HG02852 (cell line): ENCODE measurements around the gene TMEM41B.
A peak's percentile ranks its signal among the peaks of the same experiment; 100 is the strongest.

ENCODE experiments used
- ATAC-seq: cut with Tn5 transposase; IDR thresholded peaks from one replicate; pipeline ENCODE4 v1.9.1; 2021; ENCODE audit warnings: mild to moderate bottlenecking, moderate library complexity; ENCODE audit not compliant: unreplicated experiment

The TMEM41B gene

DNA sequence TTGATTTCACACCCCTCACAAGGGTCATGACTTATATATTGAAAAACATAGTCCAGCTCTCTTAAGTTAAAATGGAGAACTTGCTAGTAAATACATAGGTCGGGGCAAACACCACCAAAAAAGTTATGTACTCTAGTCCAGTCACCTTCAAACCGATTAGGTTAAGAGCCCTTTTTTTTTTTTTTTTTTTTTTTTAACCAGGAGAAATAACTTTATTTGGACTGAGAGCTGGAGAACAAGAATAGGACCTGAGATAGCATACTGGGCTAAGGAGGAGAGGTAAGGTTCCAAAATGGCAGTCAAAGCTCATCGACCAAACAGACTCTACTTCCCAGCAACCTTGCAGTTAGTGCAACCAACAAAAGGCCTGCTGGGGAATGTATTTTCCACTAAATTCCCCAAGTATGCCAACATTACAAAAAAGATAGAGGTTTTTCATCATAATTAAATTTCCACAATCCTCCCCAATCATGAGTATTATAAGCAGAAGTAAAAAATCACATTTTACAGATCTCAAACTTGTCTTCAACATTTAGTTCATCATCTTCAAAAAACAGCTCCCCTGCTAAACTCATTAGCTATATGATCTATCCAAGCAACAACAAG, 3.8 kb downstream of the TMEM41B start:
- no peak for ATAC-seq

GRCh38 chr11:9304178-9304577, 10.2 kb downstream of the TMEM41B start:
- ATAC-seq: no peak

DNA sequence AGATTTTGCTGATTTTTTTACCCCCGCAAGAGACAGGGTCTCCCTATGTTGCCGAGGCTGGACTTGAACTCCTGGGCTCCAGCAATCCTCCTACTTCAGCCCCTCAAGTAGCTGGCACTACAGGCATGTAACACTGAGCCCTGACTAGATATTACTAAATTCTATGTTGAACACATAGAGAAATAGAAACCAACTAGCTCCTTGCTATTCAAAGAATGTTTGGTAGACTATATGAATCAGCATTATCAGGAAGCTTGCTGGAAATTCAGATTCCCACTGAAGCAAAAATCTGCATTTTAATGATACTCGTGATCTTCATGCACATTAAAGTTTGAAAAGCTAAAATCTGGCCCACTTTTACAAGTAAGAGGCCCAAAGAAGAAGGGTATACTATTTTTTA, 11.9 kb downstream of the TMEM41B start:
- no peak for ATAC-seq

GRCh38 chr11:9301720-9302119, 12.7 kb downstream of the TMEM41B start:
- ATAC-seq: no peak

DNA sequence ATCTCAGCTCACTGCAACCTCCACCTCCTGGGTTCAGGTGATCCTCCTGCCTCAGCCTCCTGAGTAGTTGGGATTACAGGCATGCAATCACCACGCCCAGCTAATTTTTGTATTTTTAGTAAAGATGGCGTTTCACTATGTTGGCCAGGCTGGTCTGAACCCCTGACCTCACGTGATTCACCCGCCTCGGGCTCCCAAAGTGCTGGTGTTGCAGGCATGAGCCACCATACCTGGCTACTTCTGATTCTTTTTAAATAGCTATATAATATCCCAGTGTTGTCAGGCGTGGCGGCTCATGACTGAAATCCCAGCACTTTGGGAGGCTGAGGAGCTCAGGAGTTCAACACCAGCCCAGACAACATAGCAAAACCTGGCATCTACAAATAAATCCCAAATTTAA, 20.7 kb downstream of the TMEM41B start:
- ATAC-seq: no peak

- no peak for ATAC-seq
Measured at GRCh38 chr11:9285850-9286587, 28.4 kb downstream of the TMEM41B start.

DNA sequence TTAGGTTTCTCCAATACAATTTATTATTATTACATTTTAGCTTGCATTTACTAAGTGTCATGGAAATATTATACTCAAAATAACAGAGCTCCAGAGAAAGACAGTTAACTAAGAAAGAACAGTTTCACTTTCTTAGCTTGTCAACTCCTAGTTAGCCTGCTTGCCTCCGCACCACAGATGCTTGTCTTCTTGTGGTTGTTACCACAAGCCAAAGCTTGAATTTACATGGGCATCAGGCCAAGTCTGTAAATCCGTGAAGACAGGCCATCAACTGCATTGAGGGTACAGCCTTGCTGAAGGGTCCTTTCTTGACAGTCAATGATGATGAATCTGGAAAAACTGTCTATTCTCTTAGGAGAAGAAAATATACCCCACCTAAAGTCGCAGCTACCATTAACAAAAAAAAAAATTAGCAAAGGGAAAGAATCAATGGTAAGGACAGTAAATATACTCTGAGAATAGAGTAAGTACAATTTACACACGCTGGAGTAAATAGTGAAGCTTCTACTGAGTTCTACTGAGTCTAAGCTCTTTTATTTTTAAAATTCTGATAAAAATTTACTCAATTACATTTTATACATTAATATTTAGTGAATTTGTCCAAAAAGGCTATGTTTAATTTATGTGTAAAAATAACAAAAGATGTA, 33.6 kb downstream of the TMEM41B start:
- peak; percentile 95 for ATAC-seq

- no peak for ATAC-seq
Measured at GRCh38 chr11:9277176-9277575, 37.2 kb downstream of the TMEM41B start.

GRCh38 chr11:9276571-9276970, 37.8 kb downstream of the TMEM41B start:
- no peak for ATAC-seq

DNA sequence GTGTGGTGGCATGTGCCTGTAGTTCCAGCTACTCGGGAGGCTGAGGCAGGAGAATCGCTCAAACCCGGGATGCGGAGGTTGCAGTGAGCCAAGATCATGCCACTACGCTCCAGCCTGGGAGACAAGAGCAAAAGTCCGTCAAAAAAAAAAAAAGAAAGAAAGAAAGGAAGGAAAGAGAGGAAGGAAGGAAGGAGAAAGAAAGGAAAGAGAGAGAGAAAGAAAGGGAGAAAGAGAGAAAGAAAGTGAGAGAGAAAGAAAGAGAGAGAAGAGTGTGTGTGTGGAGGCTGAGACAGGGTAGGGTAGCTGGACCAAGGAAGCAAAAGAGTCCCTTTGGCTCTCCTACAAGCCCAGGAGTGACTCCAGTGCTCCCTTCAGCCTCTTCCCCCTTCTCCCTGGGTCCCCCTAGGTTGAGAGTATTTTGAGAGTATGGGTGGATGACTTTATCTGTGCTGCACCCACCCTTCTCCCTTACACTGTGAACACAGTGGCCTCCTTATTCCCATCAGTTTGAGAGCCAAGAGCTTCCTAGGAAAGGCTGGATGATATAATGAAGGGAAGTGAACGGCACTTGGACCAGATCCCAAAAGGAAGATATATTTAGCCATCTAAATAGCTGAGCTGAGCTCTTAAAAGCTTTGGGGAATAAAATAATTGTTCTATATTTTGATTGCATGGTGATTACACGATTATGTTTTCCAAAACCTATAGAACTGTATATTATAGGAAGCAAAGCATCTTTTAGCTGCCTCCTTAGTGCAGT, 39.7 kb downstream of the TMEM41B start:
- ATAC-seq: no peak

DNA sequence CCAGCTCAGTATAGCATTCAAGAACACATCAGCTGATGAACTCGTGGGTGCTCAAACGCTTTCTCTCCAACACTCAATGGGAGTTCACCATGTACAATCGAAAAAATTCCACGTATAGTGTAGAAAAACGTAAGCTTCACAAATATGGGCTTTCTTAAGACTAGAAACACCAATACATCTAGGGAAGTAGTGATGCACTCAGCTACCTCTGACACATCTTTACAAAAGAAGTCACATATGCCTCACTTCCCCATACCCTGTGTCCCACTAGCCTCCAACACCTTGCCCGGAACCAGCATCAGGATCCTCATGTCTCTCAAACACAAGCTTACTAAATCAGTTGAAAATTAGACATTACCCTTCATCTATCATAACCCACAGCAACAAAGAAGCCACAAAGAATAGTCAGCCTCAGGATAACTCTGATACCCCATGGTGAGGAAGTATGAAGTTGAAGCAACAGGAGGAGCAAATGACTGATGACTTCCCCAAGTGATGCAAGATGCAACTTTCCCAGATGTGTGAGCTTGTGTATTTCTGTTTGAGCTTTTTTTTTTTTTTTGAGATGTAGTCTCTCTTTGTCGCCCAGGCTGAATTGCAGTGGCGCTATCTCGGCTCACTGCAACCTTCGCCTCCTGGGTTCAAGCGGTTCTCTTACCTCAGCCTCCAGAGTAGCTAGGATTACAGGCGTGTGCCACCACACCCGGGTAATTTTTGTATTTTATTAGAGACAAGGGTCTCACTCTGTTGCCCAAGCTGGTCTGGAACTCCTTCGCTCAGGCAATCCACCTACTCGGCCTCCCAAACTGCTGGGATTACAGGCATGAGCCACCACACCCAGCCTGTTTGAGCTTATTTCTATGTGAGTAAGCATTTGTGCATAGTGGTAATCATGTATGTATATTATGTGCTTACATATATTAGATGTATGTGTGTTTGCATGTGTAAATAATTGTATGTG, 40.7 kb downstream of the TMEM41B start:
- ATAC-seq: no peak

DNA sequence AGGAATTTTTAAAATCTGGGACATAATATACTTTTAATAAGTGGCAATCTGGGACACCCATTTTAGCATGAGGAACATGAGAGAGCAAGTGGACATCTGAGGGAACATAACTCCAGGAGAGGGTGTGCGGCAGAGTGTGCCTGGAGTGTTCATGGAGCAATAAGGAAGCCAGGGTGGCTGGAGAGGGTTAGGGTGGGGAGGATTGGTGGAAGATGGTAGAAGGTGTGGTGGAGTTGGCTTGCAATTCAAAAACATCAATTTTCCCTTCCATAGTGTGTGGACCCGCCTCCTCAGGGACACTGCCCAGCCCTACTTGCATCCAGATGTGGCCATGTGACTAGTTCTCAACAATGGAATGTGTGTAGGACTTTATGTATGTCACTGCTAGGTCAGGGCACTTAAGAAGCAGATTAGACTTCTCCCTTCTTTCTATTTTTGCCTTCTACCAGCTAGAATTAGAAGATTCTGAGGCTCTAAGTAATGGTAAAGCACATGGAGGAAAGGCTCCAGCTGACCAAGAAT, 44.8 kb downstream of the TMEM41B start:
- ATAC-seq: no peak

DNA sequence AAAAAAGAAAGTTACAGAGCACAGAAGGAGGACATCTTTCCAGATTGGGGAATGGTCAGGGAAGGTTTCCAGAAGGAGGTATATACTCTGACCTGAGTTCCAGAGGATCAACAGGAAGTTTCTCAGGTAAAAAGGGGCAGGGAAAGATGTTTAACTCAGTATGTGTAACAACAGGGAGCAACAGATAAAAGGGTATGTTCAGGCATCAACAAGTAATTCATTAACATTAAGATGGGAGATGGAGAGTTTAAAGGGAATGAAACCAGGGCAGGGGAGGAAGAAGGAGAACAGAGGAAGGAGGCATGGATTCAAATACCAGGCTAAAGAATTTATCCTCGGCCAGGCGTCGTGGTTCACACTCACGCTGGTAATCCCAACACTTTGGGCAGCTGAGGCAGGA, 46.7 kb downstream of the TMEM41B start:
- ATAC-seq: no peak

DNA sequence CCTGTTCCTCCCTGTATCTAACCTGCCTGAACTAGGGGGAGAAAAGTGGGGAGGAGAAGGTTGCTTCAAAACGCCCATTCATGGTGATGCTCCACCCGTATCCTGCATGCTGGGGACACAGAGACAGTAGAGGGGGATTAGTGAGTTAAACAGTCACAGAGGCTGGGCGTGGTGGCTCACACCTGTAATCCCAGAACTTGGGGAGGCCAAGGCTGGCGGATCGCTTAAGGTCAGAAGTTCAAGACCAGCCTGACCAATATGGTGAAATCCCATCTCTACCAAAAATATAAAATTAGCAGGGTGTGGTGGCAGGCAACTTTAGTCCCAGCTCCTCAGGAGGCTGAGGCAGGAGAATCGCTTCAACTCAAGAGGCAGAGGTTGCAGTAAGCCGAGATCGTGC, 47.5 kb downstream of the TMEM41B start:
- no peak for ATAC-seq

DNA sequence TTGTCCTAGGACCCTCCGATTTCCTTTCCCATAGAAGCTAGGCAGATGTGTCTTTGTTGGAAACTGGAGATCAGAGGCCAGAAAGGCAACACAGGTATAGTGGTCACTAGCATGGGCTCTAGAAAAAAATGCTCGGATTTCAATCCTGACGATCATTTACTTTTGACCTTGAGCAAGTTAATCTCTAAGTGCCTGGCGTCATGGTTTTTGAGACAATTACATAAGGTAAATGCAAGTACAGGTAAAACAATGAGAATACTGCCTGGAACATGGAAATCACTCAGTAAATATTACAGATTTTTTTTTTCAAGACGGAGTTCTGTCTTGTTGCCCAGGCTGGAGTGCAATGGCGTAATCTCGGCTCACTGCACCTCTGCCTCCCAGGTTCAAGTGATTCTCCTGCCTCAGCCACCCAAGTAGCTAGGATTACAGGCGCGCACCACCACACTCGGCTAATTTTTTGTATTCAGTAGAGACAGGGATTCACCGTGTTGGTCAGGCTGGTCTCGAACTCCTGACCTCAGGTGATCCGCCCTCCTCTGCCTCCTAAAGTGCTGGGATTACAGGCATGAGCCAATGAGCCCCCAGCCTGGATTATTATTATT, 48.2 kb downstream of the TMEM41B start:
- ATAC-seq: no peak

DNA sequence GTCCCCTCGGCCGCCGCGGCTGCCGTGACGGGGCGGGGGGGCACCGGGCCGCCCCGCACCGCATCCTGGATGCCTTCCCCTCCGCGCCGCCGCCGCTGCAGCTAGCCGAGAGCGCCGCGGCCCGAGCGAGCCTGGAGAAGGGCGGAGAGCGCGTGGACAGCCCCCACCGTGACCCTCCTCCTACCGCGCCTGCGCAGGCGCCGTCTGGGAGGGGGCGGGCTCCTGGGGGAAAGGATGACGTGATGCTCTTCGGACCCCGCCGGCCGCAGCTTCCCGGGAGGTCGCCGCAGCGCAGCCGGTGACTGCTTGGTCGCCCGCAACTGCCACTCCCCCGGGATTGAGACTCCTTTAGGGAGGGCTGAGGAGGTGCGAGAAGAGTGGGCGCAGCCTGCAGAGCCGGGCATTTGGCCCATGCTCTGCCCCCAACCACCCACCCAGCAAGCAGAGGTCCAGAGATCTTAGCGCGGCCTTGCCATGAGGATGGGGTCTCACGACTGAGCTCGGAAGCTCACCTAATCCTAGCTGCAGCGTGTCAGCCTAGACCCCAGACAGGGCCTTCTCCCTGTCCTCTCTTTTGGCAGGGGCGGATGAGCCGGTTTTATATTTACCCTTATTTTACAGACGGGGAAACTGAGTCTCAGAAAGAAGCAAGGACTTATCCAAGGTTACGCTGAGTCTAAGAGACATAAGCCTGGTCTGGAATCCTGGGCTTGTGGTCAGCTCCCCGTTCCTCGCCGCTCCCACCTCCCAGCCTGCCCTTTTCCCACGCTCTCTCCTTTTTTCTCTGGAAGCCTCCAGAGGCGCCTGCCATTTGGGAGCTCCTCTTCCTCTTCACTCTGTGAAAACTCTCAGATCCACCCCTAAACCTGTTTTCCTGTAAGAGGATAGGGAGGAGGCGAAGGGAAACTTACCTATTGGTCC, 48.9 kb downstream of the TMEM41B start, which contains the start of gene DENND5A:
DENND5A (minus strand) TSS at position 140 of the 921 bp plus-strand sequence. CDS start 281 bp downstream, outside the sequence.
- peak; percentile 46 for ATAC-seq

- ATAC-seq: peak; percentile 13
Measured at GRCh38 chr11:9264316-9265210, 49.8 kb downstream of the TMEM41B start.
